RWPE2 (cell line): ENCODE measurements around the gene ASAP3.

Experiments
- ATAC-seq: fragments of 200-7000 bp; cut with Tn5 transposase; 3 replicates; pipeline ENCODE4 v1.9.1; 2021; ENCODE audit warnings: low read depth
- DNase-seq: peaks from one replicate; pipeline ENCODE4 v3.0.0-alpha.2; 2020; ENCODE audit warnings: low spot score
- H3K27ac ChIP-seq: fragments of 450-650 bp; 2 replicates; pipeline ENCODE4 v1.5.1; 2017; ENCODE audit warnings: mild to moderate bottlenecking; ENCODE audit not compliant: poor library complexity, severe bottlenecking
- H3K27me3 ChIP-seq: fragments of 250-450 bp; sonication (Bioruptor Pico); 2 replicates; pipeline ENCODE4 v1.5.1; 2021; ENCODE audit warnings: mild to moderate bottlenecking, moderate library complexity; ENCODE audit not compliant: insufficient read depth, poor library complexity, severe bottlenecking
- H3K36me3 ChIP-seq: fragments of 250-450 bp; sonication (Bioruptor Pico); 2 replicates; pipeline ENCODE4 v1.5.1; 2020; ENCODE audit warnings: low read depth, mild to moderate bottlenecking, moderate library complexity
- H3K4me1 ChIP-seq: fragments of 250-450 bp; sonication (Bioruptor Pico); 2 replicates; pipeline ENCODE4 v1.5.1; 2021; ENCODE audit warnings: mild to moderate bottlenecking, moderate library complexity; ENCODE audit not compliant: insufficient read depth, poor library complexity, severe bottlenecking
- H3K4me3 ChIP-seq: fragments of 250-450 bp; sonication (Bioruptor Pico); 2 replicates; pipeline ENCODE4 v1.5.1; 2021; ENCODE audit warnings: mild to moderate bottlenecking, moderate library complexity; ENCODE audit not compliant: severe bottlenecking
- H3K9me3 ChIP-seq: fragments of 250-450 bp; sonication (Bioruptor Pico); 2 replicates; pipeline ENCODE4 v1.5.1; 2021; ENCODE audit warnings: mild to moderate bottlenecking, moderate library complexity; ENCODE audit not compliant: severe bottlenecking
- TF ChIP-seq, protein P1 (sequence below): fragments of 450-650 bp; IDR thresholded peaks from one replicate; pipeline ENCODE4 v1.5.1; 2017; ENCODE audit warnings: mild to moderate bottlenecking, moderate library complexity; ENCODE audit not compliant: poor library complexity, severe bottlenecking

ASAP3 gene

DNA sequence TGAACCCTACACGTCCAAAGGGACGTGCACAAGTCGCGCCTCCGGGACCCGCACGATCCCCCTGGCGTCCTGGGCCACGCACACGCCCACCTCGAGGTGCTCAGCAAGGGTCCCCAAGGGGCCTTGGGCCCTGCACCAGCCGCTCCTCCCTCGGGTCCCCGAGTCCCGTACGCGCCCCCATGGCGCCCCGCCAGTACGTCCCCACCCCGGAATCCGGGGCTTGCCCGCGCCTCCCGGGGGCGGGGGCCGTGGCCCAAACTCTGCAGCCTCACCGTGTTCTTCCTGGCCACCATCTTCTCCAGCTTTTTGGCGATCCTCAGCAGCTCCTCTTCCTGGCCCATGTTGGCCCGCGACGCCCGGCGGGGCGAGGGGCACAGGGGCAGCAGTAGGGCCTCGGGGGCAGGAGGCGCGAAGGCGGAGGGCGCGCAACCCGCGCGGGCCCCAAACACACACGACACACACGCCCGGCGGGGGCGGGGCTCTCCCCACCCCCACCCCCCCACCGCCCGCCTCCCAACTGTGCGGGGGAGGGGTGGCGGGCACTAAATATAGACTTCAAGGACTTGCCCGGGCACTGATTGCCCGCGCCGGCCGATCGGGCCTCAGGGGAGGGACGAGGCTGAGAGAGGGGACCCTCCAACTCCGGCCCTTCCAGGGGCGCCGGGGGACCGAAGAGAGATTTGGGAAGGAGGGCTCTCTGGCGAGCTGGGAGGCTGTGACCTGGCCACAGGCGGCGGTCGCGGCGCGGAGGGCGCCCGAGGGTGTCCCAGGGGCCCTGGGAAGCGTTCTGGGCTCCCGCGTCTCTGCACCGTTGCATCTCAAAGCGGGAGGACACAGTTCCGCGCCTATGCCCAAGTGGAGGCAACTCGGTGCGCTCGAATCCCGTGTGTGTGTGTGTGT, 59.4 kb downstream of the ASAP3 start, which contains the start of gene TCEA3:
TCEA3 (minus strand) TSS at position 456 of the 900 bp plus-strand sequence; CDS start at position 341, 115 bp downstream.
- Histone ChIP-seq H3K9me3 (no peaks in the 10 kb centered on the region), H3K27ac (no peak within 1 kb of the TSS), H3K36me3 (no peaks in the 10 kb centered on the region; the same call in 1 of the 2 replicates), H3K4me3 (peak within 1 kb of the TSS; percentile 42), H3K4me1 (peaks cover 4% of the 10 kb centered on the region), H3K27me3 (no peaks in the 10 kb centered on the region)
- DNase-seq (no peak), ATAC-seq (peak; percentile 25)
- TF ChIP-seq, protein P1, sequence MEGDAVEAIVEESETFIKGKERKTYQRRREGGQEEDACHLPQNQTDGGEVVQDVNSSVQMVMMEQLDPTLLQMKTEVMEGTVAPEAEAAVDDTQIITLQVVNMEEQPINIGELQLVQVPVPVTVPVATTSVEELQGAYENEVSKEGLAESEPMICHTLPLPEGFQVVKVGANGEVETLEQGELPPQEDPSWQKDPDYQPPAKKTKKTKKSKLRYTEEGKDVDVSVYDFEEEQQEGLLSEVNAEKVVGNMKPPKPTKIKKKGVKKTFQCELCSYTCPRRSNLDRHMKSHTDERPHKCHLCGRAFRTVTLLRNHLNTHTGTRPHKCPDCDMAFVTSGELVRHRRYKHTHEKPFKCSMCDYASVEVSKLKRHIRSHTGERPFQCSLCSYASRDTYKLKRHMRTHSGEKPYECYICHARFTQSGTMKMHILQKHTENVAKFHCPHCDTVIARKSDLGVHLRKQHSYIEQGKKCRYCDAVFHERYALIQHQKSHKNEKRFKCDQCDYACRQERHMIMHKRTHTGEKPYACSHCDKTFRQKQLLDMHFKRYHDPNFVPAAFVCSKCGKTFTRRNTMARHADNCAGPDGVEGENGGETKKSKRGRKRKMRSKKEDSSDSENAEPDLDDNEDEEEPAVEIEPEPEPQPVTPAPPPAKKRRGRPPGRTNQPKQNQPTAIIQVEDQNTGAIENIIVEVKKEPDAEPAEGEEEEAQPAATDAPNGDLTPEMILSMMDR: no peak

DNA sequence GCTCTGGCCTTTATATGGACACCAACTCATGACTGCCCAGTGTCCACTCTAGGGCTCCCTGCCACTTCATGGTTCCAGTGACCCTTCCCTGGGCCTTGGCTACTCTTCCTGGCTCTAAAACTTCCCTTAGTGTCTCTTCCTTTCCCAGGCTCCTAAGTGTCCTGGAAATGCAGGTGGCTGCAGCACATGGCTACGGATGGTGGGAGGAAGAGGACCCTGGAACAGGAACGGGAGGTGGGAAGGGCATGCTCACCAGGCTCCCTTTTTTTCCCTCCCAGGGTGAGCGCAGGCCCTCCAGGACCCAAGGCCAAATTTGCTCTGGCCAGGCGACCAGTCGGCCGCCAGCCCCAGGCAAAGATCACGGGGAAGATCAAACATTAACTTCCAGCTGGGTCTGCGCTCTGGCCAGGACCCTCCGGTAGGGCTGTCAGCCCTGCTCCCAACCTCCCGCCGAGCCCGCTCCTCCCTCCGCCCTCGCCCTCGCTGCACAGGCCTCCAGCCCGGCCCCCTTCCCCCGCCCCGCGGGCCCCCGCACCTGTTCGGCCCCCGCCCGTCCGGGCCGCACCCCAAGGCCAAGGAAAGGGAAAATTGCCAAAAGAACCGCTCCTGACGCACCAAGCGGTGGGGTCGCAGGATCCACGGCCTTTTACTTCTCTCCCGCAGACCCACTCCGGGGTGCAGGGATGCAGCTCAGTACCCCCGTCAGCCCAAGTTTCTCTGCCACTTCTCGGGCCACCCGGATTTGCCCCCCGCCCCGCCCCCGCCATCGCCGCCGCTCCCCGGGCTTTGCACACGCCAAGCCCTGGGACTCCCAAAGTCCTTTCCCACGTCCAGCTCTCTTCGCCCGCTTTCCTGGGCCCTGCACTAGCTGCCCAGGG, 60.3 kb downstream of the ASAP3 start:
- Histone ChIP-seq H3K36me3 (no peaks in the 10 kb centered on the region), H3K4me3 (peak overlapping the region; percentile 42), H3K27ac (no peak overlapping the region), H3K27me3 (no peaks in the 10 kb centered on the region), H3K4me1 (peaks cover 4% of the 10 kb centered on the region), H3K9me3 (no peaks in the 10 kb centered on the region)
- TF ChIP-seq, protein P1: no peak
- no peak for DNase-seq
- peak; percentile 41 for ATAC-seq

DNA sequence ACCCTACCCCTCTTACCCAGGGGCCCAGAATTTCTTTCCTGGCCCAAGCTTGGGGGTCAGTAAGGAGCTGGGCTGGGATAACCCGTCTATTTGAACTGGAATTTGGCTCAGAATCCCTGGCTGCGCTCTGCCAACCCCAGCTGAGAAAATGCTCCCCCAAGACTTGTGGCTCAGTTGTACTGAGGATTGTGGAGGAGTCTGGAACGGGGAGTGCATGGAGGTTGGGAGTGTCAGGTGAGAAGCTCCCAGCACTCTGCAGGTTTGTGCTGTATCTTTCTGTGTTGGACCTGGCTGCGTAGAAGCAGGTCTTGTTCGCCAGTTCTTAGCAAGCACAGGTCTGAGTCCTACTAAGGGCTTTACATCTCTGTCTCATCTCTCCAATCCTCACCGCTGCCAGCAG, 61.0 kb downstream of the ASAP3 start:
- ATAC-seq: no peak
- Histone ChIP-seq H3K4me1 (peaks cover 4% of the 10 kb centered on the region), H3K36me3 (no peaks in the 10 kb centered on the region), H3K4me3 (no peak overlapping the region), H3K27me3 (no peaks in the 10 kb centered on the region), H3K9me3 (no peaks in the 10 kb centered on the region), H3K27ac (no peak overlapping the region)
- no peak for DNase-seq
- TF ChIP-seq, protein P1: no peak

DNA sequence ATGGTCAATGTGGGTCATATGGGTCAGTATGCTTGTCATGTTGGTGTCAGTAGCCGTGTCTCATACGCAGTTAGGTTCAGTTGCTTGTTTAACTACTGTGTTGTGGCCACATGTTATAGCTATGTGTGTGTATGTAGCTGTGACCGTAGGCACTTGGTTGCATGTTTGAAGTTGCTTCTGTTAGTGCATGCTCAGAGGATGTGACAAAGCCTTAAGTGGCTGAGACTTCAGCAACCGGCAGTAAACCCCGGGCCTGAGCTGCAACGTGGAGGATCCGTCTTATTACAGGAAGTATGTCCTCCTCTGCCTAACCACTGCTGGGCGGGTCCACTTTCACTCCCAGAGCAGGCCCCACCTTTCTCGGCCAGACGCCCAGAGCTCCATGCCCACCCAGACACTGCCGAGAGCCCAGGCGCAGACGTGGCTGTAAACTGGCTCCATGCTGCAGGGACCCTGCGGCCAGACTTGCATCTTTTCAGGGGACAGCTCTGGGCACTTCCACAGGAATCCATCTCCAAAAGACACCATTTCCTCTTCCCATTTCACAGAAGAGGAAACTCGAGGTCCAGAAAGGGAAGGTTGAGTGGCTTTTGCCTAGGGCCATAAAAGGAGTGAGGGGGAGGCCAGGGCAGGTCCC, 61.6 kb downstream of the ASAP3 start:
- Histone ChIP-seq H3K27ac (no peak overlapping the region), H3K27me3 (no peaks in the 10 kb centered on the region), H3K9me3 (no peaks in the 10 kb centered on the region), H3K36me3 (no peaks in the 10 kb centered on the region), H3K4me3 (no peak overlapping the region), H3K4me1 (peaks cover 4% of the 10 kb centered on the region)
- peak; percentile 43 for ATAC-seq
- TF ChIP-seq, protein P1: no peak
- DNase-seq: no peak
